ENCODE data around the gene PRKAA2.

DNA sequence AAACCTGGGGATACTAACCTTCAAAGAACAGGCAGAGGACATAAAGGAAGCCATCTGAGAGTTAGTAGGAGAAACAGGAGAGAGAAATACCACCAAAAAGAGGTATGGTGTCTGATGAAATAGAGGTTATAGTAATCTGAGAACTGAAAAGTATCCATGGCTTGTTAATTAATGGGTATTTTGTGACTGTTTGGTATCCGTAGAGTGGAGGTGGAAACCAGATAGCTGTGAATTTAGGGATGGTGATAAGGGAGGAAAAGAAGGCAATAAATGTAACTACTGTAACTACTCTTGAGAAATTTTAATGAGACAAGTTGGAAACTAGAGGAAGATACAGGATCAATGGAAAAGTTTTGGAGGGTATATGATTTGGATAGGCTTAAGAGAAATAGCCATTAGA, 27.5 kb downstream of the PRKAA2 start:
- no peak for TF ChIP-seq EZH2 (IDR thresholded peaks at IDR 0.05; ENCODE audit: borderline replicate concordance, low read length)
- TF ChIP-seq, protein P1, sequence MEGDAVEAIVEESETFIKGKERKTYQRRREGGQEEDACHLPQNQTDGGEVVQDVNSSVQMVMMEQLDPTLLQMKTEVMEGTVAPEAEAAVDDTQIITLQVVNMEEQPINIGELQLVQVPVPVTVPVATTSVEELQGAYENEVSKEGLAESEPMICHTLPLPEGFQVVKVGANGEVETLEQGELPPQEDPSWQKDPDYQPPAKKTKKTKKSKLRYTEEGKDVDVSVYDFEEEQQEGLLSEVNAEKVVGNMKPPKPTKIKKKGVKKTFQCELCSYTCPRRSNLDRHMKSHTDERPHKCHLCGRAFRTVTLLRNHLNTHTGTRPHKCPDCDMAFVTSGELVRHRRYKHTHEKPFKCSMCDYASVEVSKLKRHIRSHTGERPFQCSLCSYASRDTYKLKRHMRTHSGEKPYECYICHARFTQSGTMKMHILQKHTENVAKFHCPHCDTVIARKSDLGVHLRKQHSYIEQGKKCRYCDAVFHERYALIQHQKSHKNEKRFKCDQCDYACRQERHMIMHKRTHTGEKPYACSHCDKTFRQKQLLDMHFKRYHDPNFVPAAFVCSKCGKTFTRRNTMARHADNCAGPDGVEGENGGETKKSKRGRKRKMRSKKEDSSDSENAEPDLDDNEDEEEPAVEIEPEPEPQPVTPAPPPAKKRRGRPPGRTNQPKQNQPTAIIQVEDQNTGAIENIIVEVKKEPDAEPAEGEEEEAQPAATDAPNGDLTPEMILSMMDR (IDR thresholded peaks at IDR 0.05; ENCODE audit: low read length): no peak
